ENCODE results near the gene ALDH3B2.
"Not testable (repeated sequence)": the region's sequence is repeated elsewhere in the genome, so short reads cannot be mapped to it uniquely, and the experiment has no call there.

Gene ALDH3B2

DNA sequence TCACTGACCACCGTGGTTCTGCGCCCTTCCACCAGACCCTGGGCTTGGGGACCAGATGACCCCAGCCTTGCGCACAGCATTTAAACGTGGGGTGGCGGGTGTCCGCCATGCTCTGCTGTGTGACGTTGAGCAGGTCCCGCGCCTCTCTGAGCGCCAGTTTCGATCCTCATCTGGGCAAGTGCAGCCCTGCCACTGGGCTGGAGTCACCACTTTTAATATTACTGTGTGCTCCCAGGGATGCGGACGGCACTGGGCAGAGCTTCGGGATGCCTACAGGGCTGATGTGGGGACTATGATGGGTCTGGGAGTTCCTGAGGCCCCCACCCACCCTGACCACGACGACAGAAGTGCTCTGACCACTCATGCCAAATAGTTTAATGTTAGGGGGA, 43.5 kb downstream of the ALDH3B2 start:
- peaks cover 15% of the 10 kb centered on the region for H3K27me3 ChIP-seq (replicated peaks; ENCODE audit: control insufficient read depth, insufficient read depth, low read length)
- peaks cover 9% of the 10 kb centered on the region for H3K4me1 ChIP-seq (ENCODE audit: control insufficient read depth, insufficient read depth, low read length)
- DNase-seq (ENCODE audit: low read depth), result no peak
- H3K4me3 ChIP-seq (ENCODE audit: low read length), result peak overlapping the region; percentile 87
- no peaks in the 10 kb centered on the region for H3K9me3 ChIP-seq (ENCODE audit: control insufficient read depth, low read length)
- H3K9ac ChIP-seq (ENCODE audit: low read length), result peak overlapping the region; percentile 85
- H3K36me3 ChIP-seq (ENCODE audit: control insufficient read depth, insufficient read depth, low read length, severe bottlenecking), result no peaks in the 10 kb centered on the region

DNA sequence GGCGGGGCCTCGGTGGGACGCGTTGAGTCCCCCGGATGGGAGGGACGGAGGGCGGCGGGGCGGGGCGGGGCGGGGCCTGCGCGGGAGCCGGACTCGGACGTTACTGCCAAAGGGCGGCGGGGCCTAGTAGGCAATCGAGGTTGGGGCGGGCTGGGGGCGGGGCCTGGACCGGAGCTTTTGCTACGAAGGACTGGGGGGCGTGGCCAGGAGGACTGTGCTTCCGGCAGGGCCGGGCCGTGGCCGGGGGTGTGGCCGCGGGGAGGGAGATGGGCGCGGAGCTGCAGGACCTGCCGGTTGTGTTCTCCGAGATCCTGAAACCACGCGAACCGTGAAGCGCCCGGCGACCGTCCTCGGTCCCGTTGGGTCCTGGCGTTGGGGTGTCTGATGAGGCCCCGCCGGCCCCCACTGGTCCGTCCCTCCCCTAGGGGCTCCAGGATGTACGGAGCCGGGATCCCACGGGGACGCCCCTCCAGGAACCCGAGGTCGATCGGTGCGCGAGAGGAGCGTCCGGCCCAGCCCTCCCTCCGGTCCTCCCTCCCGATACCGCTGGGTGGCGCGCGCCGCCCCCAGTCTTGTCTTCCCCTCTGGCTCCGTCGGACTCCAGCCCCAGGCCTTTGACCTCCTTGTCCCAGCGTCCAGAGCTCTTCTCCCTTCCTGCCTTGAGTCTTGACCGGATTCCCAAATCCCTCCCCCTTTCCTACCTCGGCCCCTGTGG, 44.0 kb downstream of the ALDH3B2 start:
- Histone ChIP-seq H3K4me3 (ENCODE audit: low read length) (peak overlapping the region; percentile 87), H3K27me3 (replicated peaks; ENCODE audit: control insufficient read depth, insufficient read depth, low read length) (peaks cover 14% of the 10 kb centered on the region), H3K9me3 (ENCODE audit: control insufficient read depth, low read length) (no peaks in the 10 kb centered on the region), H3K9ac (ENCODE audit: low read length) (peak overlapping the region; percentile 85), H3K36me3 (ENCODE audit: control insufficient read depth, insufficient read depth, low read length, severe bottlenecking) (no peaks in the 10 kb centered on the region), H3K4me1 (ENCODE audit: control insufficient read depth, insufficient read depth, low read length) (peaks cover 9% of the 10 kb centered on the region)
- peak; percentile 100 for DNase-seq (ENCODE audit: low read depth)

DNA sequence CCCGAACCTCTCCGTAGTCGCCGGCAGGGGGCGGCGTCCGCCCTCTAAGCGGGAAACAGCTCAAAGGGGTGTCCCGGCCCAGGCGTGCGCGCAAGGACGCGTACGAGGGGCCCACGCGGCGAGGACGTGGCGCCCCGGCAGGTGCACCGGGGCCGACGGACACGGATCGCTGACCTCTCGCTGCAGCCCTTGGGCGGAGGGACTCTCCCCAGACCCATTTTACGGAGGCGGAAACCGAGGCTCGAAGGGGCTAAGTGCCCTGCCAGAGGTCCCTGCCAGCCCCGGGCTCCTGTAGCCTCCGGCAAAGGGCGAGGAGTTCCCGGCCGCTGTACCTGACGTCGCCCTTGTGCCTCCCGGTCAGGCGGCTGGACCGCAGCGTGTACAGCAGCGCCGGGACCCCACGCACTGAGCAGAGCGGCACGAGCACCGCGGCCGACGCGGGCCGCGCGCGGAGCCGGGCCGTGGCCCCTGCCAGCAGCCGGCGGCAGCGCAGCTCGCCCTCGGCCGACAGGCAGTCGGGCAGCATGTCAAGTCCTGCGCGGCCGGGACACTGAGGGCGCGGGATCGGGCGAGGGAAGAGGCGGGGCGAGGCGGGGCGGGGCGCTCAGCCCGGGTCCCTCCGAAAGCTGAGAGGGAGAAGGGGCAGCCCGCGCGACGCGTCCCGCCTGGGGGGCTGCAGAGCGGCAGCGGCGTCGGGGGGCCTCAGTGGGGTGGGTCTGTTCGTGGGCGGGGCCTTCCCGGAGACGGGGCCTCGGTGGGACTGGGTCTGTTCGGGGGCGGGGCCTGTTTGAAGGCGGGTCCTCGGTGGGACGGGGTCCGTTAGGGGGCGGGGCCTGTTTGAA, 44.8 kb downstream of the ALDH3B2 start, which contains the start of gene NUDT8:
NUDT8 (minus strand) TSS at position 552 of the 842 bp plus-strand sequence; CDS start at position 526, 26 bp downstream.
- peaks cover 9% of the 10 kb centered on the region for H3K4me1 ChIP-seq (ENCODE audit: control insufficient read depth, insufficient read depth, low read length)
- H3K9ac ChIP-seq (ENCODE audit: low read length), result peak within 1 kb of the TSS; percentile 85
- peak; percentile 91 for DNase-seq (ENCODE audit: low read depth)
- H3K27me3 ChIP-seq (replicated peaks; ENCODE audit: control insufficient read depth, insufficient read depth, low read length), result peaks cover 6% of the 10 kb centered on the region
- H3K4me3 ChIP-seq (ENCODE audit: low read length), result peak within 1 kb of the TSS; percentile 87
- H3K9me3 ChIP-seq (ENCODE audit: control insufficient read depth, low read length), result no peaks in the 10 kb centered on the region
- H3K36me3 ChIP-seq (ENCODE audit: control insufficient read depth, insufficient read depth, low read length, severe bottlenecking), result no peaks in the 10 kb centered on the region

DNA sequence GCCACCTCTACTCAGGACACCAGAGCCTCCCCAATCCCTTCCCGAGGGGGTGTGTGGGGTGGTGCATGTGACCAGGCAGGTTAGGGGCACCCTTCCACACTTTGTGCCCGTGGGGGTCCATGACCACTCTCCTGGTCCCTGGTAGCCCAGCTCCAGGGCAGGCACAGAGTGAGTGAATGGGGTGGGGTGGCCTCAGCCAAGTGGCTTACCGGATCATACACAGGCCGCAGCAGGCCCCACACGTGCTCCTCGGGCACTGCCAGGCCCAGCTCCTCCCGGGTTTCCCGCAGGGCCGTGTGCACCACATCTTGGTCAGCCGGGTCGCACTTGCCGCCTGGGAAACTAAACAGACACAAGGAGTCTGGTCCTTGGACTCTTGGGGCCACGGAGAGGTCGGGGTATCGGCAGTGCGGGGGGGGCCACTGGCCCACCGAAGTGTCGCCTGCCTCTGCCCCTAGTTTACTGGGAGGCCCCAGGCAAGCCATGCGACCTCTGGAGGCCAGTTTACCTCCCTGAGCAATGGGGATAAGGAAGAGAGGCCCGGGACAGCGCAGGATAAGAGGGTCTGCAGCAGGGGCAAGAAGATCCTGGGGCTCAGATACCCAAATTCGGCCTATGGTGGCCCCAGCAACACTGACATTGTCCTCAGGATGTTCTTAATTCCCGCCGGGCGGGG, 45.6 kb downstream of the ALDH3B2 start:
- H3K9ac ChIP-seq (ENCODE audit: low read length), result peak overlapping the region; percentile 85
- H3K27me3 ChIP-seq (replicated peaks; ENCODE audit: control insufficient read depth, insufficient read depth, low read length), result no peaks in the 10 kb centered on the region
- peaks cover 9% of the 10 kb centered on the region for H3K4me1 ChIP-seq (ENCODE audit: control insufficient read depth, insufficient read depth, low read length)
- no peaks in the 10 kb centered on the region for H3K9me3 ChIP-seq (ENCODE audit: control insufficient read depth, low read length)
- H3K4me3 ChIP-seq (ENCODE audit: low read length), result peak overlapping the region; percentile 82
- DNase-seq (ENCODE audit: low read depth), result no peak
- no peaks in the 10 kb centered on the region for H3K36me3 ChIP-seq (ENCODE audit: control insufficient read depth, insufficient read depth, low read length, severe bottlenecking)

DNA sequence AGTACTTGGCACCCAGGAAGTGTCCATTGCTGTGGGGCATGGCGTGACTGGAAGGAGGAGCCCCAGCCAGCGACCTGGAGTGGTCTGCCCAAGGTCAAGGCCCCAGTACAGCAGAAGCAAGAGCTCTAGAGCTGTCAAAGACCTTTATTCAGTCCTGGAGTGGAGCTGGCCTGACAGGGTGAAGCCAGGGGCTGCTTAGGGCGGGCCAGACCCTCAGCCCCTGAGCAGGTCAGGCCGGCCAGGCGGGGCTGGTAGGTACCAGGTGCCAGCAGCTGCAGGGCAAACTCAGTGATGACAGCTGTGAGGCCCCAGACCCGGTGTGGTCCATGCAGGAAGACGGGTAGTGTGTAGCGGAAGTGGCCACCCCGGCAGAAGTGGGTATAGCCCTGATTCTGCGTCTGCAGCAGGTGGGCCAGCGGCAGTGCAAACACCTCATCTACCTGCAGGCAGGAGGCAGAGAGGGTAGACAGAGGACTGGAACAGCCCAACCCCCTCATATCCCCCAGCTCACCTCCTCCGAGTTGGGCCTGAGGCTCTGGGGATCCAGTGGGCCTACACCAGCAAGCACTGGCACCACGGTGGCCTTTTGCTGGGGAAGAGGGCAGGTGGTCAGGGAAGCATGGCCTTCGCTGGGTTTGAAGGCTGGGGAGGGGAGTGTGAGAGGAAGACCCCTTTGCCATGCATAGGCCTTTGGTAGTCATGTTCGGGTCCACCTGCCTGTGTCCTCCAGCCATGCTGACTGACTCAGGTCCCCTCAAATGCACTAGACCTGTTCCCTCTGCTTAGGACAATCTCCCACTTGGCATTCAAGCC, 46.4 kb downstream of the ALDH3B2 start:
- Histone ChIP-seq H3K9me3 (ENCODE audit: control insufficient read depth, low read length) (no peaks in the 10 kb centered on the region), H3K27me3 (replicated peaks; ENCODE audit: control insufficient read depth, insufficient read depth, low read length) (no peaks in the 10 kb centered on the region), H3K36me3 (ENCODE audit: control insufficient read depth, insufficient read depth, low read length, severe bottlenecking) (no peaks in the 10 kb centered on the region)

DNA sequence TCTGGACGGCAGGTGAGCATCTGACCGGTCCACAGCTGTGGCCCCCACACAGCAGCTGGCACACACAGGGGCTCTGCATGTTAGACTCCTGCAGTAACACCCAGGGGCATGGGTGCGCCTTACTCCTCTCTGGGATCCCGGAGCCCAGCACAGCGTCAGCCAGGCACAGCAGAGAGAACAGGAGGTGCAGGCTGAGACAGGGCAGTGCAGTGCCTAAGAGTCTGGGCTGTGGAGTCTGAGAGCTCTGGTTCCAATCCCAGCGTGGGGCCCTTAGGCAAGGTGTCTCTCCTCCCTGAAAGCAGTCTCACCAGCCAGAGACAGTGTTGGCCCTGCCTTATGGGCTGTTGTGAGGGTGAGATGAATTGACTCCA, 47.0 kb downstream of the ALDH3B2 start:
- Histone ChIP-seq H3K9me3 (ENCODE audit: control insufficient read depth, low read length) (no peaks in the 10 kb centered on the region), H3K4me1 (ENCODE audit: control insufficient read depth, insufficient read depth, low read length) (peaks cover 9% of the 10 kb centered on the region), H3K9ac (ENCODE audit: low read length) (no peak overlapping the region), H3K27me3 (replicated peaks; ENCODE audit: control insufficient read depth, insufficient read depth, low read length) (no peaks in the 10 kb centered on the region), H3K4me3 (ENCODE audit: low read length) (no peak overlapping the region), H3K36me3 (ENCODE audit: control insufficient read depth, insufficient read depth, low read length, severe bottlenecking) (no peaks in the 10 kb centered on the region)
- DNase-seq (ENCODE audit: low read depth), result no peak

More for the DNA sequence above, 46.4 kb downstream of the ALDH3B2 start:
- no peak overlapping the region for H3K9ac ChIP-seq (ENCODE audit: low read length)
- no peak overlapping the region for H3K4me3 ChIP-seq (ENCODE audit: low read length)
- H3K4me1 ChIP-seq (ENCODE audit: control insufficient read depth, insufficient read depth, low read length), result peaks cover 9% of the 10 kb centered on the region
- DNase-seq (ENCODE audit: low read depth), result no peak

DNA sequence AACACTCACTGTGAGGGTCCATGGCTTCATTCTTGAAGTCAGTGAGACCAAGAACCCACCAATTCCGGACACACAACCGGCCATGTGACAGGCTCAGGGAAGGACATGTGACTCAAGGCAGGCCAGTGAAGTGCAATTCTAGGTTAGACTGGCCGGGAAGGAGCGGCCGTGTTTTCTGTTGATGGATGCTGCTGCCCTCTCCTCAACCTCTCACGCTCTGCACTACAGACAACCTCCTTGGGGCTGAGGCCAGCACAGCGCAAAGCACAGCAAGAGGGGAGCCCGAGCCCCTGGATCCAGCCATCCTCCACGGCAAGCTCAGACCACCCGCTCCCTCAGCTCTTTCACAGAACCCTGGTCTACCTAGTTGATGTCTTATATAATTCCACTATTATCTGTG, 47.5 kb downstream of the ALDH3B2 start:
- Histone ChIP-seq H3K9me3 (ENCODE audit: control insufficient read depth, low read length) (no peaks in the 10 kb centered on the region), H3K9ac (ENCODE audit: low read length) (no peak overlapping the region), H3K4me1 (ENCODE audit: control insufficient read depth, insufficient read depth, low read length) (peaks cover 9% of the 10 kb centered on the region), H3K4me3 (ENCODE audit: low read length) (no peak overlapping the region), H3K36me3 (ENCODE audit: control insufficient read depth, insufficient read depth, low read length, severe bottlenecking) (no peaks in the 10 kb centered on the region), H3K27me3 (replicated peaks; ENCODE audit: control insufficient read depth, insufficient read depth, low read length) (no peaks in the 10 kb centered on the region)
- DNase-seq (ENCODE audit: low read depth), result no peak

DNA sequence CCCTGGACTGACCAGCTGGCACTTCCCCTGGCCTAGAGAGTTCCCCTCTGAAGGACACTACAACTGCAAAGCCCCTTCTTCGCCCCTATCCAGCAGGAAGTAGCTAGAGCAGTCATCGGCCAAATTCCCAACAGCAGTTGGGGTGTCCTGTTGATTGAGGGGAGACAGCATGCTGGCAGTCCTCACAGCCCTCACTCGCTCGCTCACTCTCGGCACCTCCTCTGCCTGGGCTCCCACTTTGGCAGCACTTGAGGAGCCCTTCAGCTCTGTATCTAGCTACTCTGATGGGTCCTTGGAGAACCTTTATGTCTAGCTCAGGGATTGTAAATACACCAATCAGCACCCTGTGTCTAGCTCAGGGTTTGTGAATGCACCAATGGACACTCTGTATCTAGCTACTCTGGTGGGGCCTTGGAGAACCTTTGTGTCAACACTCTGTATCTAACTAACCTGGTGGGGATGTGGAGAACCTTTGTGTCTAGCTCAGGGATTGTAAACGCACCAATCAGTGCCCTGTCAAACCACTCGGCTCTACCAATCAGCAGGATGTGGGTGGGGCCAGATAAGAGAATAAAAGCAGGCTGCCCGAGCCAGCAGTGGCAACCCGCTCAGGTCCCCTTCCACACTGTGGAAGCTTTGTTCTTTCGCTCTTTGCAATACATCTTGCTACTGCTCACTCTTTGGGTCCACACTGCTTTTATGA, 48.1 kb downstream of the ALDH3B2 start:
- not testable (repeated sequence) for DNase-seq (ENCODE audit: low read depth); H3K4me3 ChIP-seq (ENCODE audit: low read length); H3K27me3 ChIP-seq (replicated peaks; ENCODE audit: control insufficient read depth, insufficient read depth, low read length); H3K36me3 ChIP-seq (ENCODE audit: control insufficient read depth, insufficient read depth, low read length, severe bottlenecking); H3K9ac ChIP-seq (ENCODE audit: low read length); H3K4me1 ChIP-seq (ENCODE audit: control insufficient read depth, insufficient read depth, low read length); H3K9me3 ChIP-seq (ENCODE audit: control insufficient read depth, low read length)

DNA sequence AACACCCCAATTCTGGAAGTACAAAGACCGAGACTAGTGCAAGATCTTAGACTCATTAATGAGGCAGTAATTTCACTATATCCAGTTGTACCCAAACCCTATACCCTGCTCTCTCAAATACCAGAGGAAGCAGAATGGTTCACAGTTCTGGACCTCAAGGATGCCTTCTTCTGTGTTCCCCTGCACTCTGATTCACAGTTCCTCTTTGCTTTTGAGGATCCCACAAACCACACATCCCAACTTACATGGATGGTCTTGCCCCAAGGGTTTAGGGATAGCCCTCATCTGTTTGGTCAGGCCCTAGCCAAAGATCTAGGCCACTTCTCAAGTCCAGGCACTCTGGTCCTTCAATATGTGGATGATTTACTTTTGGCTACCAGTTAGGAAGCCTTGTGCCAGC, 50.6 kb downstream of the ALDH3B2 start:
- not testable (repeated sequence) for H3K4me1 ChIP-seq (ENCODE audit: control insufficient read depth, insufficient read depth, low read length); H3K9me3 ChIP-seq (ENCODE audit: control insufficient read depth, low read length); DNase-seq (ENCODE audit: low read depth); H3K27me3 ChIP-seq (replicated peaks; ENCODE audit: control insufficient read depth, insufficient read depth, low read length); H3K36me3 ChIP-seq (ENCODE audit: control insufficient read depth, insufficient read depth, low read length, severe bottlenecking); H3K4me3 ChIP-seq (ENCODE audit: low read length); H3K9ac ChIP-seq (ENCODE audit: low read length)

DNA sequence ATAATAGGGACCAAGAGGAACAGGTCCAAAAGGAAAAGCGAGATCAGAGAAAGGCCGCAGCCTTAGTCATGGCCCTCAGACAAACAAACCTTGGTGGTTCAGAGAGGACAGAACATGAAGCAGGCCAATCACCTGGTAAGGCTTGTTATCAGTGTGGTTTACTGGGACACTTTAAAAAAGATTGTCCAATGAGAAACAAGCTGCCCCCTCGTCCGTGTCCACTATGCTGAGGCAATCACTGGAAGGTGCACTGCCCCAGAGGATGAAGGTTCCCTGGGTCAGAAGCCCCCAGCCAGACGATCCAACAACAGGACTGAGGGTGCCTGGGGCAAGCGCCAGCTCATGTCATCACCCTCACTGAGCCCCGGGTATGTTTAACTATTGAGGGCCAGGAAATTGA, 51.5 kb downstream of the ALDH3B2 start:
- not testable (repeated sequence) for H3K9ac ChIP-seq (ENCODE audit: low read length); DNase-seq (ENCODE audit: low read depth); H3K36me3 ChIP-seq (ENCODE audit: control insufficient read depth, insufficient read depth, low read length, severe bottlenecking); H3K27me3 ChIP-seq (replicated peaks; ENCODE audit: control insufficient read depth, insufficient read depth, low read length); H3K4me3 ChIP-seq (ENCODE audit: low read length); H3K9me3 ChIP-seq (ENCODE audit: control insufficient read depth, low read length); H3K4me1 ChIP-seq (ENCODE audit: control insufficient read depth, insufficient read depth, low read length)

Data from adipocyte (in vitro differentiated cells).